Epithelial cell of prostate (primary cell): ENCODE measurements around the gene CHPF.

Experiments
- DNase-seq: peaks from one replicate; pipeline ENCODE4 v3.0.0-alpha.2; 2011; ENCODE audit warnings: low read depth, low spot score
- H3K27ac ChIP-seq: fragments of 450-650 bp; 2 replicates; pipeline ENCODE4 v1.5.1; 2017; ENCODE audit warnings: mild to moderate bottlenecking

CHPF gene

GRCh38 chr2:219499555-219499954 is 44.1 kb downstream of the CHPF start:
- no peak for DNase-seq
- no peak overlapping the region for H3K27ac ChIP-seq

DNA sequence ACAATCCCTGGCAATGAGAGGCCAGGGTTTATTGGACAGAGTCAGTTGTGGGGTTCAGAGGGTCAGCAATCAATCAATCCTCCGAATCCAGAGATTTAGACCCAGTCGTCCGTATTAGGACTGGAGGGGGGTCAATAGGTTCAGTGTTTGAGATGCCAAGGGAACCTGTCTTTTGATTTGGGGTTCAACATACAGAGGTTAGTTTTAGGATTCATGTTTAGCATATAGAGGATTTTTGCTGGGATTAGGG is 44.6 kb downstream of the CHPF start:
- no peak for DNase-seq
- H3K27ac ChIP-seq: peak overlapping the region; percentile 73

- peak; percentile 91 for DNase-seq
- peak within 1 kb of the TSS; percentile 73 for H3K27ac ChIP-seq
Observed at GRCh38 chr2:219498280-219499057, 45.1 kb downstream of the CHPF start, which contains the start of gene GMPPA. GMPPA (plus strand) TSS chr2:219498891; CDS start chr2:219499976, 1,085 bp downstream.

DNA sequence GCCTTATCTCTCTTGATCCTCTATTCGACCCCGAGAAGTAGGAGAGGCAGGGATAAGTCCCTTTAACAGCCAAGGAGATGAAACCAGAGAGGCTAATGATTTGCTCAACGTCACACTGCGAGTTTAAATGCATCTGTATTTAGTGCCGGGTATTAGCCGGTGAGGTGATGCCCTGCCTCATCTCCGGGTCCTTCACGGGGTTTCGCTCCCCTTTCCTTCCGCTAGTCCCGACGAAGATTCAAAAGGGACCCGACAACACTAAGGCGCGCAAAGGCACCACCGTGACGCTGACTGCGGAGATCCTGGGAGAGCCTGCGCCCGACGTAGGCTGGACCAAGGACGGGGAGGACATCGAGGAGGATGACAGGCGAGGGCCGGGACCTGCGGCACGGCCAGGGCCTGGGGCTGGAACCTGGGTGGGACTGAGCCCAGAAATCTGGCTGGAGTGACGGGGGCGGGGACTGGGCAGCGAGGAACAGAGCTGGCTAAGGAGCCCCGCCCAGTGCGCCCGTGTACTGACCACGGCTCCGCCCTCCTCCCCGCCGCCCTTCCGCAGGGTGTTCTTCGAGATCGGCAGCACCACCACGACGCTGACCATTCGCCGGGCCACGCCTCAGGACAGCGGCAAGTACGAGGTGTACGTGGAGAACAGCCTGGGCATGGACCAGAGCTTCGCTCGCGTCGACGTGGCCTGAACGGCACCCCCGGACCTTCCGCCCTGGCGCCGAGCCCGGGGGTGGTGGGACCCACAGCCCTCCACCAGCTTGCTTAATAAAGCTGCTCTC is 45.9 kb downstream of the CHPF start:
- peak overlapping the region; percentile 73 for H3K27ac ChIP-seq
- DNase-seq: no peak

GRCh38 chr2:219496825-219497494 is 46.6 kb downstream of the CHPF start:
- DNase-seq: no peak
- no peak overlapping the region for H3K27ac ChIP-seq

DNA sequence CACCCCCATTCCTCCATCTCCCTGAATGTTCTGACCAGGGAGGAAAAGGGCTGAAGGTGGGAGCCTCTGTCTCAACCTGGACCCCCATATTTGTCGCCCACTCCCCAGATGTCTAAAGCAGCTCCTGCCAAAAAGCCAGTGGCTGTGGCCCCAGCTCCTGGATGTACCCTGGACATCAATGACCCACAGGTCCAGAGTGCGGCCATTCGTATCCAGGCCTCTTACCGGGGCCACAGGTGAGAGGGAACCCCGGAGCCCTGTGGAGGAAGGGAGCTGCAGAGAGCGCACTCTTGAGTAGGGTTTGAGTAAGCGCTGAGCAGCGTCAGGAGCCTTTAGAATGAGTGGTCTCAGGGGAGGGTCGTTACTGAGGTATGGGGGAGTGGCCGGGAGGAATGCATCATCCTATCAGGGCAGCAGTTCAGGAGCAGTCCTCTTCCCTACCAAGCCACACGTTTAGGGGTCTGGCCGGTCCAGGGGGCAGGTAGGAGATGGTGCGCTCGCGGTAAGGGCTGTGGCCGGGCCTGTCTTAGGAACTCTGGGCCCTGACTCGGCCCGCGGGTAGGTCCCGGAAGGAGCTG is 47.3 kb downstream of the CHPF start:
- no peak overlapping the region for H3K27ac ChIP-seq
- DNase-seq: no peak

GRCh38 chr2:219495531-219496122 is 48.0 kb downstream of the CHPF start:
- no peak overlapping the region for H3K27ac ChIP-seq
- DNase-seq: no peak

GRCh38 chr2:219494952-219495530 is 48.6 kb downstream of the CHPF start:
- DNase-seq: no peak
- no peak overlapping the region for H3K27ac ChIP-seq

- no peak for DNase-seq
- H3K27ac ChIP-seq: no peak overlapping the region
Observed at GRCh38 chr2:219493086-219493485, 50.5 kb downstream of the CHPF start.

GRCh38 chr2:219492575-219492974 is 51.0 kb downstream of the CHPF start:
- H3K27ac ChIP-seq: no peak overlapping the region
- no peak for DNase-seq

DNA sequence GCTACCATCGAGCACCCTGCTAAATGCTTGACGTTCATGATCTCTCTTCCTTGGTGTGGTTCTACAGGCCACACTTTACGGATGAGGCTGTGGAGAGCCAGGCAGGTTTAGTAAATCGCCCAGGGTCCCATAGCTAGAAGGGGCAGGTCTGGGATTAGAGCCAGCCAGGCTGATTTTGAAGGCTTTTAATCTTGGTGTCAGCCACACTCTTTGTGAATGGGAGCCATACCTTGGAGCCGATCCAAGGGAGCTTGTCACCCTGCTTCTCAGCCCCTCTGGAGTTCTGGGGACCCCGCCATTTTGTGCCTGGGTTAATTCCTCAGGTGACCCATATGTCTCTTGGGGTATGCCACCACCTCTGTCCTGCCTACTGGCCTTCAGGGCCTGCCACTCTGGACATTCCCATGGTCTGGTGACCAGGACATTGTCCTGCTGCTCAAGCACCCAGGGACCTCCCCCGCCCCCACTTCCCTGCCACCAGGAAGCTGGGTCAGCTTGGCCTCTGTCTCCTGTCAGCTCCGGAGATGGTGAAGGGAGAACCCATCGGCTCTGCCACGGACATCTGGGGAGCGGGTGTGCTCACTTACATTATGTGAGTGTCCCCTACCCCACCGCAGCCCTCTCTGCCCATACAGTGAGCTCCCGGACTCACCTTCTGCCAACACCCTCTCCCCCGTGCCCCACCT is 52.2 kb downstream of the CHPF start:
- DNase-seq: no peak
- no peak overlapping the region for H3K27ac ChIP-seq

- H3K27ac ChIP-seq: no peak overlapping the region
- DNase-seq: no peak
Observed at GRCh38 chr2:219490600-219491130, 52.9 kb downstream of the CHPF start.

- DNase-seq: no peak
- no peak overlapping the region for H3K27ac ChIP-seq
Observed at GRCh38 chr2:219490186-219490585, 53.4 kb downstream of the CHPF start.

DNA sequence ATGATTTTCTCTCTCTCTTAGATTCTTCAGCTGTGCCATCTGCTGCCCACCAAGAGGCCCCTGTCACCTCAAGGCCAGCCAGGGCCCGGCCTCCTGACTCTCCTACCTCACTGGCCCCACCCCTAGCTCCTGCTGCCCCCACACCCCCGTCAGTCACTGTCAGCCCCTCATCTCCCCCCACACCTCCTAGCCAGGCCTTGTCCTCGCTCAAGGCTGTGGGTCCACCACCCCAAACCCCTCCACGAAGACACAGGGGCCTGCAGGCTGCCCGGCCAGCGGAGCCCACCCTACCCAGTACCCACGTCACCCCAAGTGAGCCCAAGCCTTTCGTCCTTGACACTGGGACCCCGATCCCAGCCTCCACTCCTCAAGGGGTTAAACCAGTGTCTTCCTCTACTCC is 54.3 kb downstream of the CHPF start:
- no peak overlapping the region for H3K27ac ChIP-seq
- DNase-seq: no peak
